GM23338 (cell line): Measurements from ENCODE around the gene NOC2L. TPM values are rescaled to one million over a fixed set of nuclear protein-coding genes. Genes with fewer than 3 reads are reported as not detected.

Experiments used
- ATAC-seq: fragments of 200-7000 bp; cut with Tn5 transposase; 3 replicates; pipeline ENCODE4 v1.9.1; 2020
- DNase-seq: peaks from one replicate; pipeline ENCODE4 v3.0.0-alpha.2; 2015; ENCODE audit warnings: low spot score
- H2AFZ ChIP-seq: fragments of 200-600 bp; sonication (generic); 2 replicates; pipeline ENCODE4 v1.8.0; 2016; ENCODE audit warnings: antibody characterized with exemption, mild to moderate bottlenecking, moderate library complexity
- H3F3A ChIP-seq: fragments of 200-600 bp; sonication (generic); replicated peaks from 2 replicates; pipeline ENCODE4 v1.8.0; 2017; ENCODE audit warnings: antibody characterized with exemption, mixed run types, low read depth
- H3K27ac ChIP-seq: fragments of 200-600 bp; sonication (generic); 2 replicates; pipeline ENCODE4 v1.6.1; 2016; ENCODE audit warnings: low read depth
- H3K27me3 ChIP-seq: fragments of 200-600 bp; sonication (generic); 2 replicates; pipeline ENCODE4 v1.8.0; 2016; ENCODE audit warnings: mild to moderate bottlenecking, mixed run types, moderate library complexity; ENCODE audit not compliant: insufficient read depth
- H3K36me3 ChIP-seq: fragments of 200-600 bp; sonication (generic); 2 replicates; pipeline ENCODE4 v1.8.0; 2016; ENCODE audit warnings: mild to moderate bottlenecking; ENCODE audit not compliant: insufficient read depth
- H3K4me1 ChIP-seq: fragments of 200-600 bp; sonication (generic); 2 replicates; pipeline ENCODE4 v1.8.0; 2016; ENCODE audit warnings: mild to moderate bottlenecking, moderate library complexity; ENCODE audit not compliant: insufficient read depth
- H3K4me2 ChIP-seq: fragments of 200-600 bp; sonication (generic); 2 replicates; pipeline ENCODE4 v1.7.1; 2017; ENCODE audit warnings: mixed run types
- H3K4me3 ChIP-seq: fragments of 200-600 bp; sonication (generic); 2 replicates; pipeline ENCODE4 v1.6.1; 2016; ENCODE audit warnings: mixed run types
- H3K79me2 ChIP-seq: fragments of 200-600 bp; sonication (generic); replicated peaks from 2 replicates; pipeline ENCODE4 v1.8.0; 2017; ENCODE audit warnings: mild to moderate bottlenecking; ENCODE audit not compliant: insufficient read depth
- H3K9me2 ChIP-seq: fragments of 200-600 bp; sonication (generic); 2 replicates; pipeline ENCODE4 v1.8.0; 2017; ENCODE audit not compliant: insufficient read depth
- H4K20me1 ChIP-seq: fragments of 200-600 bp; sonication (generic); replicated peaks from 2 replicates; pipeline ENCODE4 v1.8.0; 2017; ENCODE audit warnings: mild to moderate bottlenecking; ENCODE audit not compliant: insufficient read depth
- H3K27ac Mint-ChIP-seq: 2 replicates; pipeline ENCODE4 v1.8.0; 2020; ENCODE audit warnings: inconsistent platforms, mild to moderate bottlenecking, moderate library complexity, mixed read lengths
- H3K27me3 Mint-ChIP-seq: 3 replicates; pipeline ENCODE4 v1.8.0; 2022; ENCODE audit warnings: low read depth, mild to moderate bottlenecking, moderate library complexity, mixed read lengths, inconsistent platforms; ENCODE audit not compliant: insufficient read depth, poor library complexity
- H3K36me3 Mint-ChIP-seq: 3 replicates; pipeline ENCODE4 v1.8.0; 2021; ENCODE audit warnings: low read depth, mild to moderate bottlenecking, inconsistent platforms, moderate library complexity, mixed read lengths
- H3K4me1 Mint-ChIP-seq: 3 replicates; pipeline ENCODE4 v1.8.0; 2020; ENCODE audit warnings: mild to moderate bottlenecking, inconsistent platforms, mixed read lengths
- H3K4me3 Mint-ChIP-seq: 3 replicates; pipeline ENCODE4 v1.8.0; 2021; ENCODE audit warnings: moderate library complexity, mild to moderate bottlenecking, inconsistent platforms, mixed read lengths
- H3K9me3 Mint-ChIP-seq: 3 replicates; pipeline ENCODE4 v1.8.0; 2020; ENCODE audit warnings: moderate library complexity, mild to moderate bottlenecking, inconsistent platforms, mixed read lengths
- CREB1 ChIP-seq: fragments of 250-450 bp; sonication (Bioruptor Pico); IDR thresholded peaks from 2 replicates; pipeline ENCODE4 v1.5.0; 2020; ENCODE audit warnings: low read depth, mild to moderate bottlenecking, moderate library complexity
- CTCF ChIP-seq, 2 experiments: fragments of 200-600 bp in 1 of 2; sonication (generic) in 1 of 2; conservative IDR thresholded peaks; 2 replicates each; pipeline versions ENCODE4 v1.5.1 to v1.6.1; 2016 to 2017; ENCODE audit warnings: antibody characterized with exemption in 2 of 2, low read depth in 2 of 2, mild to moderate bottlenecking in 2 of 2, moderate library complexity in 1 of 2
- ETS1 ChIP-seq: IDR thresholded peaks from 2 replicates; pipeline ENCODE4 v1.6.1; 2016; ENCODE audit warnings: antibody characterized with exemption
- EZH2 ChIP-seq: fragments of 200-600 bp; sonication (generic); IDR thresholded peaks from one replicate; pipeline ENCODE4 v1.8.0; 2017; ENCODE audit warnings: antibody characterized with exemption, mild to moderate bottlenecking, low read depth; ENCODE audit not compliant: unreplicated experiment
- EZH2phosphoT487 ChIP-seq: fragments of 200-600 bp; sonication (generic); IDR thresholded peaks from one replicate; pipeline ENCODE4 v1.8.1; 2018; ENCODE audit warnings: antibody characterized with exemption; ENCODE audit not compliant: unreplicated experiment
- JUNB ChIP-seq: IDR thresholded peaks from one replicate; pipeline ENCODE4 v1.6.1; 2016; ENCODE audit warnings: antibody characterized with exemption; ENCODE audit not compliant: unreplicated experiment
- NANOG ChIP-seq: IDR thresholded peaks from 2 replicates; pipeline ENCODE4 v1.6.1; 2016; ENCODE audit warnings: antibody characterized with exemption, borderline replicate concordance
- POLR2AphosphoS5 ChIP-seq: IDR thresholded peaks from 2 replicates; pipeline ENCODE4 v1.6.1; 2016; ENCODE audit warnings: antibody characterized with exemption, low read depth
- REST ChIP-seq: IDR thresholded peaks from one replicate; pipeline ENCODE4 v1.6.1; 2018; ENCODE audit warnings: antibody characterized with exemption; ENCODE audit not compliant: unreplicated experiment
- STAT1 ChIP-seq: IDR thresholded peaks from one replicate; pipeline ENCODE4 v1.6.1; 2016; ENCODE audit warnings: antibody characterized with exemption; ENCODE audit not compliant: unreplicated experiment
- ZNF114 ChIP-seq: fragments of 250-450 bp; sonication (Bioruptor Pico); IDR thresholded peaks from 2 replicates; pipeline ENCODE4 v1.5.0; 2020; ENCODE audit warnings: mild to moderate bottlenecking, moderate library complexity
- ZNF331 ChIP-seq: fragments of 250-450 bp; sonication (Bioruptor Pico); IDR thresholded peaks from 2 replicates; pipeline ENCODE4 v1.5.0; 2020; ENCODE audit warnings: low read depth, mild to moderate bottlenecking, moderate library complexity
- ZNF462 ChIP-seq: fragments of 250-450 bp; sonication (Bioruptor Pico); IDR thresholded peaks from 2 replicates; pipeline ENCODE4 v1.5.0; 2020; ENCODE audit warnings: mild to moderate bottlenecking, moderate library complexity
- polyA plus RNA-seq: library from polyadenylated mRNA; unstranded; fragments of >200 nt; fragmentation: Nextera tagmentation; extraction: Ambion mirVana; gene quantifications from 2 replicates; pipeline ENCODE4 v1.2.1, GENCODE V29; 2016
- total RNA-seq: library from RNA; depleted of rRNA; stranded (reverse); fragments of >200 nt; shearing (Covaris generic); gene quantifications from 2 replicates; pipeline ENCODE4 v1.2.3, GENCODE V29; 2014

The NOC2L gene
- total and polyA plus RNA-seq, 2 experiments from 2014 or later, result 79.3 to 125 TPM

GRCh38 chr1:954927-955326, 4.1 kb downstream of the NOC2L start:
- H3K36me3 ChIP-seq, result peaks cover 23% of the 10 kb centered on the region

More at GRCh38 chr1:954927-955326, 4.1 kb downstream of the NOC2L start:
- H3K9me3 Mint-ChIP-seq, result no peaks in the 10 kb centered on the region; the same call in 2 of the 3 replicates
- Histone ChIP-seq H3K27me3 (peaks cover 7% of the 10 kb centered on the region), H3K4me3 (no peak overlapping the region), H3K9me2 (no peaks in the 10 kb centered on the region), H3F3A (no peaks in the 10 kb centered on the region), H3K4me2 (no peak overlapping the region), H4K20me1 (peaks cover 4% of the 10 kb centered on the region; the same call in 1 of the 2 replicates), H2AFZ (no peak overlapping the region), H3K79me2 (peaks cover 18% of the 10 kb centered on the region), H3K27ac (no peak overlapping the region), H3K4me1 (no peaks in the 10 kb centered on the region; the same call in 1 of the 2 replicates)
- TF ChIP-seq CTCF (conservative IDR thresholded peaks at IDR 0.05; ENCODE audit: low read depth in 2 of 2), result no peak
- TF ChIP-seq ZNF462 (CRISPR knock-in tag), result no peak
- no peak for TF ChIP-seq ETS1
- TF ChIP-seq NANOG, result no peak
- TF ChIP-seq ZNF114 (CRISPR knock-in tag), result no peak
- TF ChIP-seq EZH2phosphoT487, result no peak
- no peak for TF ChIP-seq POLR2AphosphoS5
- no peak for TF ChIP-seq JUNB
- no peak for TF ChIP-seq ZNF331
- no peak for TF ChIP-seq CREB1 (CRISPR knock-in tag)
- no peak for TF ChIP-seq EZH2
- TF ChIP-seq STAT1, result no peak
- TF ChIP-seq REST, result no peak
- no peak overlapping the region for H3K27ac Mint-ChIP-seq
- H3K27me3 Mint-ChIP-seq, result peaks cover 25% of the 10 kb centered on the region
- DNase-seq, result no peak
- no peak overlapping the region for H3K4me3 Mint-ChIP-seq
- H3K4me1 Mint-ChIP-seq, result peaks cover 8% of the 10 kb centered on the region
- ATAC-seq, result no peak
- peaks cover 61% of the 10 kb centered on the region for H3K36me3 Mint-ChIP-seq
